HG02623 (cell line): Measurements from ENCODE around the gene CTNNA1.

Source experiments
- ATAC-seq: cut with Tn5 transposase; IDR thresholded peaks from one replicate; pipeline ENCODE4 v1.9.1; 2021; ENCODE audit warnings: moderate library complexity; ENCODE audit not compliant: unreplicated experiment

Gene CTNNA1

GRCh38 chr5:138963763-138964371 is 210.6 kb downstream of the CTNNA1 start:
- ATAC-seq: no peak

- ATAC-seq: no peak
Observed at GRCh38 chr5:138964647-138965201, 211.5 kb downstream of the CTNNA1 start.

- no peak for ATAC-seq
Observed at GRCh38 chr5:138965626-138966025, 212.4 kb downstream of the CTNNA1 start.

- ATAC-seq: no peak
Observed at GRCh38 chr5:138966236-138966985, 213.2 kb downstream of the CTNNA1 start.

GRCh38 chr5:138967791-138968448 is 214.7 kb downstream of the CTNNA1 start:
- no peak for ATAC-seq

GRCh38 chr5:138968601-138969000 is 215.4 kb downstream of the CTNNA1 start:
- ATAC-seq: no peak

- no peak for ATAC-seq
Observed at GRCh38 chr5:138969323-138970002, 216.2 kb downstream of the CTNNA1 start.

GRCh38 chr5:138972230-138972629 is 219.0 kb downstream of the CTNNA1 start:
- ATAC-seq: no peak

- no peak for ATAC-seq
Observed at GRCh38 chr5:138972836-138973235, 219.6 kb downstream of the CTNNA1 start.

GRCh38 chr5:138974227-138975063 is 221.2 kb downstream of the CTNNA1 start:
- ATAC-seq: no peak

GRCh38 chr5:138975098-138975847 is 222.0 kb downstream of the CTNNA1 start:
- no peak for ATAC-seq

- no peak for ATAC-seq
Observed at GRCh38 chr5:138978080-138978479, 224.9 kb downstream of the CTNNA1 start.

GRCh38 chr5:138978581-138978980 is 225.4 kb downstream of the CTNNA1 start:
- no peak for ATAC-seq

GRCh38 chr5:138979684-138980280 is 226.6 kb downstream of the CTNNA1 start:
- no peak for ATAC-seq

GRCh38 chr5:138980441-138980840 is 227.2 kb downstream of the CTNNA1 start:
- no peak for ATAC-seq

GRCh38 chr5:138981131-138981530 is 227.9 kb downstream of the CTNNA1 start:
- no peak for ATAC-seq

- no peak for ATAC-seq
Observed at GRCh38 chr5:138981586-138981985, 228.4 kb downstream of the CTNNA1 start.

- ATAC-seq: no peak
Observed at GRCh38 chr5:138983984-138984383, 230.8 kb downstream of the CTNNA1 start.
